Measurements from ENCODE around the gene FBXL4. TPM values are rescaled to one million over a fixed set of nuclear protein-coding genes. Genes with fewer than 3 reads are reported as not detected.
"Not testable (repeated sequence)": the region's sequence is repeated elsewhere in the genome, so short reads cannot be mapped to it uniquely, and the experiment has no call there.

Gene FBXL4
- total and polyA plus RNA-seq, 2 donors (not counting 1 experiment from before 2014, with no cell fraction given): 16.8 to 18.1 TPM

DNA sequence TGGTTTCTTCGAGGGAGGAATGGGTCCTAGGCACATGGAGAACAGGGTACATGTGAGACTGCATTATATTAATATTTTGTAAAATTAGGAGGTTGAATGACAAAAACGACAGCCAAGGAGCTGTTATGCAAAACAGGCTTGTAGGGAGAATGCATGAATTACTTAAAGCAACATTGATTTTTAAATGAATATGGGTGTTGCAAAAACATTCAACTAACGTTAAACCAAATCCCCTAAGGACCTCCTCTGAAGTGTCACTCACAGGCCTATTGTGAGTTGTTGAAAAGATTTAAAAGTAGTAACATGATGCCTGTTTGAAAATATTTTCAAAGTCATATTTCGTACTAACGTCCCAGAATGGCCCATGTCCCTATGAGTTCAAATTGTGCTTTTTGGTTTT, 21.9 kb downstream of the FBXL4 start:
- DNase-seq (ENCODE audit: low read depth in 2 of 2): no peak
- no peak for TF ChIP-seq CTCF (conservative IDR thresholded peaks at IDR 0.05 in 1 of 2, IDR thresholded peaks at IDR 0.05 in 1 of 2; ENCODE audit: low read depth in 1 of 2, low read length in 2 of 2)
- TF ChIP-seq EZH2 (IDR thresholded peaks at IDR 0.05; ENCODE audit: low read length, missing control alignments): no peak
- Histone ChIP-seq H3K4me3 (replicated peaks in 1 of 4; ENCODE audit: control extremely low read depth in 1 of 4, insufficient read depth in 1 of 4, low read depth in 3 of 4, low read length in 4 of 4) (no peak overlapping the region), H3K79me2 (ENCODE audit: control insufficient read depth, insufficient read depth, low read length) (no peaks in the 10 kb centered on the region), H2AFZ (ENCODE audit: low read length) (no peak overlapping the region), H3K4me2 (ENCODE audit: extremely low read depth, insufficient read depth, low read length) (no peak overlapping the region), H4K20me1 (ENCODE audit: control insufficient read depth, extremely low read depth, insufficient read depth, low read length) (no peaks in the 10 kb centered on the region), H3K27ac (ENCODE audit: insufficient read depth, low read length) (no peak overlapping the region), H3K27me3 (ENCODE audit: control insufficient read depth, insufficient read depth, low read length) (no peaks in the 10 kb centered on the region), H3K9ac (ENCODE audit: insufficient read depth, low read length) (no peak overlapping the region), H3K4me1 (ENCODE audit: control insufficient read depth, extremely low read depth, insufficient read depth, low read length) (peaks cover 2% of the 10 kb centered on the region), H3K9me3 (ENCODE audit: control insufficient read depth, insufficient read depth, low read depth, low read length) (no peaks in the 10 kb centered on the region), H3K36me3 (ENCODE audit: control insufficient read depth, insufficient read depth, low read length) (no peaks in the 10 kb centered on the region)

GRCh38 chr6:98924647-98925046, 23.1 kb downstream of the FBXL4 start:
- H3K9ac ChIP-seq (ENCODE audit: insufficient read depth, low read length): no peak overlapping the region
- H3K79me2 ChIP-seq (ENCODE audit: control insufficient read depth, insufficient read depth, low read length): no peaks in the 10 kb centered on the region

GRCh38 chr6:98920904-98921431, 26.8 kb downstream of the FBXL4 start:
- no peak overlapping the region for H3K4me2 ChIP-seq (ENCODE audit: extremely low read depth, insufficient read depth, low read length)
- no peaks in the 10 kb centered on the region for H3K36me3 ChIP-seq (ENCODE audit: control insufficient read depth, insufficient read depth, low read length)
- no peak overlapping the region for H3K27ac ChIP-seq (ENCODE audit: insufficient read depth, low read length)
- H3K4me1 ChIP-seq (ENCODE audit: control insufficient read depth, extremely low read depth, insufficient read depth, low read length): no peaks in the 10 kb centered on the region
- DNase-seq (ENCODE audit: low read depth in 2 of 2): peak in 1 of 2 donors; percentile 11
- H3K27me3 ChIP-seq (ENCODE audit: control insufficient read depth, insufficient read depth, low read length): no peaks in the 10 kb centered on the region
- no peaks in the 10 kb centered on the region for H4K20me1 ChIP-seq (ENCODE audit: control insufficient read depth, extremely low read depth, insufficient read depth, low read length)
- no peaks in the 10 kb centered on the region for H3K79me2 ChIP-seq (ENCODE audit: control insufficient read depth, insufficient read depth, low read length)
- H3K4me3 ChIP-seq (replicated peaks in 1 of 4; ENCODE audit: control extremely low read depth in 1 of 4, insufficient read depth in 1 of 4, low read depth in 3 of 4, low read length in 4 of 4): no peak overlapping the region
- no peak overlapping the region for H2AFZ ChIP-seq (ENCODE audit: low read length)
- H3K9ac ChIP-seq (ENCODE audit: insufficient read depth, low read length): no peak overlapping the region
- no peak for TF ChIP-seq EZH2 (IDR thresholded peaks at IDR 0.05; ENCODE audit: low read length, missing control alignments)
- no peak for TF ChIP-seq CTCF (conservative IDR thresholded peaks at IDR 0.05 in 1 of 2, IDR thresholded peaks at IDR 0.05 in 1 of 2; ENCODE audit: low read depth in 1 of 2, low read length in 2 of 2)
- H3K9me3 ChIP-seq (ENCODE audit: control insufficient read depth, insufficient read depth, low read depth, low read length): no peaks in the 10 kb centered on the region

More at GRCh38 chr6:98924647-98925046, 23.1 kb downstream of the FBXL4 start:
- H3K27me3 ChIP-seq (ENCODE audit: control insufficient read depth, insufficient read depth, low read length): no peaks in the 10 kb centered on the region
- no peaks in the 10 kb centered on the region for H3K9me3 ChIP-seq (ENCODE audit: control insufficient read depth, insufficient read depth, low read depth, low read length)
- H3K36me3 ChIP-seq (ENCODE audit: control insufficient read depth, insufficient read depth, low read length): no peaks in the 10 kb centered on the region
- TF ChIP-seq EZH2 (IDR thresholded peaks at IDR 0.05; ENCODE audit: low read length, missing control alignments): no peak
- no peaks in the 10 kb centered on the region for H4K20me1 ChIP-seq (ENCODE audit: control insufficient read depth, extremely low read depth, insufficient read depth, low read length)
- no peak overlapping the region for H3K27ac ChIP-seq (ENCODE audit: insufficient read depth, low read length)
- H2AFZ ChIP-seq (ENCODE audit: low read length): no peak overlapping the region
- no peak overlapping the region for H3K4me2 ChIP-seq (ENCODE audit: extremely low read depth, insufficient read depth, low read length)
- no peak for DNase-seq (ENCODE audit: low read depth in 2 of 2)
- no peak overlapping the region for H3K4me3 ChIP-seq (replicated peaks in 1 of 4; ENCODE audit: control extremely low read depth in 1 of 4, insufficient read depth in 1 of 4, low read depth in 3 of 4, low read length in 4 of 4)
- H3K4me1 ChIP-seq (ENCODE audit: control insufficient read depth, extremely low read depth, insufficient read depth, low read length): peaks cover under 1% of the 10 kb centered on the region

DNA sequence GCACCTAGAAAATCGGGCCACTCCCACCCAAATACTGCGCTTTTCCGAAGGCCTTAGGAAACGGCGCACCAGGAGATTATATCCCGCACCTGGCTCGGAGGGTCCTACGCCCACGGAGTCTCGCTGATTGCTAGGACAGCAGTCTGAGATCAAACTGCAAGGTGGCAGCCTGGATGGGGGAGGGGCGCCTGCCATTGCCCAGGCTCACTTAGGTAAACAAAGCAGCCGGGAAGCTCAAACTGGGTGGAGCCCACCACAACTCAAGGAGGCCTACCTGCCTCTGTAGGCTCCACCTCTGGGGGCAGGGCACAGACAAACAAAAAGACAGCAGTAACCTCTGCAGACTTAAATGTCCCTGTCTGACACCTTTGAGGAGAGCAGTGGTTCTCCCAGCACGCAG, 36.8 kb downstream of the FBXL4 start:
- not testable (repeated sequence) for H3K9ac ChIP-seq (ENCODE audit: insufficient read depth, low read length); H3K9me3 ChIP-seq (ENCODE audit: control insufficient read depth, insufficient read depth, low read depth, low read length); DNase-seq (ENCODE audit: low read depth in 2 of 2); H3K4me3 ChIP-seq (replicated peaks in 1 of 4; ENCODE audit: control extremely low read depth in 1 of 4, insufficient read depth in 1 of 4, low read depth in 3 of 4, low read length in 4 of 4); H4K20me1 ChIP-seq (ENCODE audit: control insufficient read depth, extremely low read depth, insufficient read depth, low read length); H3K27me3 ChIP-seq (ENCODE audit: control insufficient read depth, insufficient read depth, low read length); H3K4me1 ChIP-seq (ENCODE audit: control insufficient read depth, extremely low read depth, insufficient read depth, low read length); H3K4me2 ChIP-seq (ENCODE audit: extremely low read depth, insufficient read depth, low read length); H2AFZ ChIP-seq (ENCODE audit: low read length); H3K27ac ChIP-seq (ENCODE audit: insufficient read depth, low read length); H3K79me2 ChIP-seq (ENCODE audit: control insufficient read depth, insufficient read depth, low read length); H3K36me3 ChIP-seq (ENCODE audit: control insufficient read depth, insufficient read depth, low read length)
